Ovary (tissue), 3 donors: ENCODE measurements around the gene CDC37.

Source experiments
- EP300 ChIP-seq: sonication (generic); formaldehyde crosslinking; IDR thresholded peaks from one replicate; pipeline ENCODE4 v1.6.1; 2017; ENCODE audit warnings: antibody characterized with exemption
- TF ChIP-seq, protein P1 (sequence below), 3 donors: fragments of 450-650 bp in 2 of 3; fragments of 200-600 bp in 1 of 3; IDR thresholded peaks; one replicate each; pipeline versions ENCODE4 v1.5.1 to v1.8.0; 2016 to 2022; ENCODE audit warnings: antibody characterized with exemption in 3 of 3, mild to moderate bottlenecking in 1 of 3
- donor health status: DM: no; HTN: no; CAD: no.

DNA sequence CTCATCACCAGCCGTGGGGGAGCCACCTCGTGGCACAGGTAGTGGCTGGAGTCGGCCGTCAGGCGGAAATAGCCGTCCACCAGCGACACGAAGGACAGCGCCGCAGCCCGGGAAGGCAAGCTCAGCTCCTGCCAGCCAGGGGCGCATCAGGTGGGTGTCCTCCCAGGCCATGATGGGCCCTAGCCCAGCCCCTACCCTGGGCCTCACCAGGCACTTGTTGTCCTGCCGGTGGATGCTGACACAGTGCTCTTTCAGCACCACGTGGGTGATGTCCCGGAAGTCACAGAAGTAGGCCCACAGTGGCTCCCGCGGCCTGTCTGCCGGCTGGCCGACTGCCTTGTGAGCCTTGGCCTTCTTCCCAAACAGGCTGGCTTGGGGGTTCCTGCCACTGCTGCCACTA lies 38.7 kb downstream of the CDC37 start:
- TF ChIP-seq EP300: no peak
- TF ChIP-seq, protein P1, sequence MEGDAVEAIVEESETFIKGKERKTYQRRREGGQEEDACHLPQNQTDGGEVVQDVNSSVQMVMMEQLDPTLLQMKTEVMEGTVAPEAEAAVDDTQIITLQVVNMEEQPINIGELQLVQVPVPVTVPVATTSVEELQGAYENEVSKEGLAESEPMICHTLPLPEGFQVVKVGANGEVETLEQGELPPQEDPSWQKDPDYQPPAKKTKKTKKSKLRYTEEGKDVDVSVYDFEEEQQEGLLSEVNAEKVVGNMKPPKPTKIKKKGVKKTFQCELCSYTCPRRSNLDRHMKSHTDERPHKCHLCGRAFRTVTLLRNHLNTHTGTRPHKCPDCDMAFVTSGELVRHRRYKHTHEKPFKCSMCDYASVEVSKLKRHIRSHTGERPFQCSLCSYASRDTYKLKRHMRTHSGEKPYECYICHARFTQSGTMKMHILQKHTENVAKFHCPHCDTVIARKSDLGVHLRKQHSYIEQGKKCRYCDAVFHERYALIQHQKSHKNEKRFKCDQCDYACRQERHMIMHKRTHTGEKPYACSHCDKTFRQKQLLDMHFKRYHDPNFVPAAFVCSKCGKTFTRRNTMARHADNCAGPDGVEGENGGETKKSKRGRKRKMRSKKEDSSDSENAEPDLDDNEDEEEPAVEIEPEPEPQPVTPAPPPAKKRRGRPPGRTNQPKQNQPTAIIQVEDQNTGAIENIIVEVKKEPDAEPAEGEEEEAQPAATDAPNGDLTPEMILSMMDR (IDR thresholded peaks at IDR 0.05): no peak
